HG03095 (cell line): ENCODE data around the gene IFNLR1.
A peak's percentile ranks its signal among the peaks of the same experiment; 100 is the strongest.
"Not testable (repeated sequence)": the region's sequence is repeated elsewhere in the genome, so short reads cannot be mapped to it uniquely, and the experiment has no call there.

Experiments used
- ATAC-seq: cut with Tn5 transposase; IDR thresholded peaks from one replicate; pipeline ENCODE4 v1.9.1; 2021; ENCODE audit warnings: moderate library complexity; ENCODE audit not compliant: unreplicated experiment

IFNLR1 gene

DNA sequence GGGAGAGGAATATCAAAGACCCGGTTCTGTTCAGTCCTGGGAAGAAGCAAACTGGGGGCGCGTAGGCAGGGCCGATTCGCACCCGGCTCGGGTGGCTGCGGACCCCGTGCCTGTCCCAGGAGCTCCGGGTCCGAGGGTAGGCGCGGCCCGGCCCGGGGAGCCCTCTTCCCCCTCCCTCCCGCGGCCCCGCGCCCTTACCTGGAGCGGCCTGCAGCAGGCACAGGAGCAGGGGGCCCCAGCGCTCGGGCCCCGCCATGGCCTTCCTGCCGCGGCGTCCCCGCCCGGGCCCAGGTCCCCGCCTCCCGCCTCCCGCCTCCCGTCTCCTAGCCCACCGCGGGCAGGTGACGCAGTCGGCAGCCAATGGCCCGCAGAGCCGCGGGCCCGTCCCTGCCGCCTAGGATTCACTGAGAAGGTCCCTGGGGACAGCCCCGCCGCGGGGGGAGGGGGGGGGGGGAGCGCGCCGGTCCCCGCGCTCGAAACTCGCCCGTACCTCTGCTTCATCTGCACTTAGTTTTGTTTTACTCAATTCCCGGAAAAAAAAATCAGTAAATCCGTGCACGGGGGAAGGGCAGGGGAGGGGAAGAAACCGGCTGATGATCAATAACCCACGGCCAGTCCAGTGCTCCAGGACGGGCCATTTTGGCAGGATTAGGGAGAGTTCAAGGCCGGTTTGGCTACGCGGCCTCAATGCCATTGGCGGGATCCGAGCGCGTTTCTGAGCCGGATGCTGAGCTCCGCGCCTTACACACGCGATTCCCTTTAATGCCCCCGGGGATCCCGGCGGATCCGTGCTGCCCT, at the start of gene IFNLR1:
TSS of gene IFNLR1 (minus strand) at position 297 of the 798 bp plus-strand sequence. CDS start at position 256, 41 bp downstream.
- ATAC-seq, result no peak

DNA sequence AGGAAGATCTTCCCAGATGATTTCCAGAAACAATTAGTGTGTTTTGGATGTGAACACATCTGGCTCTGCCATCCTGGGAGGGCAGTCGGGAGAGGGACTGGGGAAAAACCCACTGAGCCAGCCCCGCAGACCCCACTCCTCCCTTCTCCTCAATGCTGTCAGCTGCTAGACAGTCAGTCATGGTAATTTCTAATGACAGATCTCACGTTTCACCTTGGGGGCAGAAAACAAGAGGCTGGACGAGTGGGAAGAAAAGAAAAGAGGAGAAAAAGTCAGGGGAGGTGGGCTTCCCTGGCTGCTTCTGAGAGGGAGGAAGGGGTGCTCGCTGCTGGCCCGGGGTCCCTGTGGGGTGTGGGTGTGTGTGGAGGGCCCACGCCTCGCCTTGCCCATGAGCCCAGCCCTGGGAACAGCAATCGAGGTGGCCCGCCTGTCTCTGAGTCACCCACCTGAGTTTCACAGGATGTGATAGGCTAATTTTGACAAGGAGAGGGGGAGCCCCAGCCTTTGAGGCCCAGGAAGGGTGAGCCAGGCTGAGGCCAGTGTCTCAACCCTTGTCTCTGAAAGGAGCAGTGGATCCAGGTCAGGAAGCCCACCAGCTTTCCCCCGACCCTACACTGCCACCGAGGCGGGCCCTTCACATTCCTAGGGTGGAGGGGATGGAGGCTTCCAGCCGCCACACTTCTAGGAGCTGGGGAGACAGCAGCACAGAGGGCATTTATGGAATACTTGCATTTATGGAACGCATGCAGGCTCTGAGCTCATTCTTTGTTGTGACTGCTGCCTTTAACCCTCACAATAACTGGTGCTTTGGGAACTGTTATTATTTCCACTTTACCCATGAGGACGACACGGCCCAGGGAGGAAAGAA, 49.1 kb upstream of the IFNLR1 start:
- ATAC-seq, result no peak

DNA sequence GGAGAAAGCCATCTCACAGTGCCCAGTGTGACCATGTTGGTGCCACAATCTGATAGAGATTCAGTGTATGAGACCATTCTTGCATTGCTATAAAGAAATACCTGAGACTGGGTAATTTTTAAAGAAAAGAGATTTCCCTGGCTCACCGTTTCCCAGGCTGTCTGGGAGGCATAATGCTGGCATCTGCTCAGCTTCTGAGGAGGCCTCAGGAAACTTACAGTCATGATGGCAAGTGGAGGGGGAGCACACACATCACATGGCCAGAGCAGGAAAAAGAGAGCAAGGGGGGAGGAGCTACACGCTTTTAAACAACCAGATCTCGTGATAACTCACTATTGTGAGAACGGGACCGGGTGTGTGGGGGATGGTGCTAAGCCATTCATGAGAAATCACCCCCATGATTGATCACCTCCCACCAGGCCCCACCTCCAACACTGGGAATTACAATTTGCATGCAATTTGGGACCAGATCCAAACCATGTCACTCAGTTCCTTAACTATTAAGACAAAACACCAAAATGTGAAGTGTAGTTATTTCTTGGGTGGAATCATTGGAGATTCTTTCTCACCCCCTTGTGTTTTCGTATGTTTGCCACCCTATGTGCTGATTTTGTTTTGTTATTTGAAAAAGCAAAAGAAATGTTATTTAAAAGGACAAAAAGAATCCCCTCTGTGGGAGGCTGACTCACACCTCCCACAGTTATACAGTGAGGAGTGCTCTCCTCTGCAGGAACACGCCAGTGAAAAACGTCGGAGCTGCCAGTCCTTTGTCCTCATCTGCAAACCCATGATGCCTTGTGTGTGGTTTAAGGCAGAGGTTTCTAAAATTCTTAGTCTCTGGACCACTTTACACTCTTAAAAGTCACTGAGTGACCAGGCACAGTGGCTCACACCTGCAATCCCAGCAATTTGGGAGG, 46.9 kb upstream of the IFNLR1 start:
- ATAC-seq, result no peak

DNA sequence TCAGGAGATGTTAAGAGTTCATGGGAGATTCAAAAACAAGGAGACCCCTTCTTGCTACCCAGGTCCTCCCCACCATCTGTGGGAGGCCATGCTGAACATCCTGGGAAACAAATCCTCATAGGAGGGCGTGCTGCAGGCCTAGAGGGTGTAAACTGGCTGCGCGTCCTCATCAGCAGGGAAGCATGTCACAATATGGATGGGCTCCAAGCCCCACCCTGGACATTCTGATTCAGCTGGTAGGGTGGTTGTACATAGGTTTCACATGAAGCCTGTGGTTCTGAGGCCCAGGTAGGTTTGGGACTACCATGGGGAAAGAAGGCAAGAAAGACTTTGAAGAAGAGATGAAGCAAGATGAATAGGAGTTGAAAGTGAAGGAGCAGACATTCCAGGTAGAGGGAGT, 44.6 kb upstream of the IFNLR1 start:
- no peak for ATAC-seq

DNA sequence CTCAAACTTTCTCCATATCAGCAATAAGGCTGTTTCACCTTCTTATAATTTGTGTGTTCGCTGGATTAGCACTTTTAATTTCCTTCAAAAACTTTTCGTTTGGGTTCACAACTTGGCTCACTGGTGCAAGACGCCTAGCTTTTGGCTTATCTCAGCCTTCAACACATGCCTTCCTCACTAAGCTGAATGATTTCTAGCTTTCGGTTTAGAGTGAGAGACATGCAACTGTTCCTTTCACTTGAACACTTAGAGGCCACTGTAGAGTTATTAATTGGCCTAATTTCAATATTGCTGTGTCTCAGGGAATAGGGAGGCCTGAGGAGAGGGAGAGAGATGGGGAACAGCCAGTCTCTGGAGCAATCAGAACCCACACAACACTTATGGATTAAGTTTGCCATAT, 41.2 kb upstream of the IFNLR1 start:
- ATAC-seq, result peak; percentile 72

DNA sequence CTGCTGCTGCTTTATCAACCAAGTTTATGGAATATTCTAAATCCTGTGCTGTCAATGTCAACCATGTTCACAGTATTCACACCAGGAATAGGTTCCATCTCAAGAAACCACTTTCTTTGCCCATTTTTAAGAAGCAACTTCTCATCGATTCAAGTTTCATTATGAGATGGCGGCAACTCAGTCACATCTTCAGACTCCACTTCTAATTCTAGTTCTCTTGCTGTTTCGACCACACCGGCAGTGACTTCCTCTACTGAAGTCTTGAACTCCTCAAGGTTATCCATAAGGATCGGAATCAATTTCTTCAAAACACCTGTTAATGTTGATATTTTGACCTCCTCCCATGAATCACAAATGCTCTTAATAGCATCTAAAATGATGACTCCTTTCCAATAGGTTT, 39.7 kb upstream of the IFNLR1 start:
- no peak for ATAC-seq

DNA sequence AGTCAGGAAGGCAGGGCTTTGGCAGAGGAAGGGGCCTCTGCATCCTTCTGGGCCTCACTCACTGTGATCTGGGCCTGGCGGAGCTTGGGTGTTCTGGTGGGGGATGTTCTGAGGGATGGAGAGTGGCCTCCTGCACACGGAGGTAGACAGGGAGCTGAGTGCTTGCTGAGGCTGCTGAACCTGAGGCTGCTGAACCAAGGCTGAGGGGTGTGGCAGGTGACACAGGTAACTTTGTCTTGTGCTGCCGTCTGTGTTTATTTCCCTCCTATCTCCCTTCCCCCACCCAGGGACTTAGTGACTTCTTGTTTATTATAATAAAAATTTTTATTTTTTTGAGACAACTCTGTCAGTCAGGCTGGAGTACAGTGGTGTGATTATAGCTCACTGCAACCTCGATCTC, 37.7 kb upstream of the IFNLR1 start:
- ATAC-seq, result no peak

DNA sequence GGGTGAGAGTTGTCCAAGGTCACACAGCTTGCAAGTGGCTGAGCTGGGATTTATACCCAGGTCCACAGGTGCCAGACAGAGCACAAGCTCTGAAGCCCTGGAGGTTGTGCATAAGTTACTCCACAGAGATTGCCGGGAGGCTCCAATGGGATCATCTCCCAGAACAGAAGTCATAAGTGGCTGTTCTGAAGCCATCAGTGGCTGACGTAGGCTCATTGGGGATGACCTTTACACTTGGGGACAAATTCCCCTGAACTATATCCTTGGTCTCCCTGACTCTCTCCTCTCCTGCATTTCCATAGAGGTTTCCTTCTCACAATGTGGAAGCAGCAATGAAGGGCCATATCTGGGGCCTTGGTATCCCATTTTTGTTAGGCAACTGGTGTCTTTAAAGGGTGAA, 37.0 kb upstream of the IFNLR1 start:
- ATAC-seq, result no peak

DNA sequence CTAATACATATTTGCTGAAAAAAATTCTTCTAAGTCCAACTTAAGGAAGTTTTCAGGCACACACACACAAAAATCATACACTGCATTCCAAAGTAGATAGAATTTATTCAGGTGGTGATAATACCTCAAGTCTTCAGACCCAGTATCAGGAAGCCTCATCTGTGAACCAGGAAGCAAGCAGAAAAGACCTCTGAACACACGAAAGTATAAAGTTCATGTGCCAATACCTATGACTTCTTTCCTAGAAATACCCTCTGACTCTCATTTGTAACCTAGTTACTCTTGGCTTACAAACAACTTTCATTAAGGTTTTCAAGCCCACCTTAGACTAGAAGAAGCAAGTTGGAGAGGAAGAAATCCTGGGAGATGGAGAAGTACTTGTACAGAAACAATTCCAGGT, 35.7 kb upstream of the IFNLR1 start:
- no peak for ATAC-seq

DNA sequence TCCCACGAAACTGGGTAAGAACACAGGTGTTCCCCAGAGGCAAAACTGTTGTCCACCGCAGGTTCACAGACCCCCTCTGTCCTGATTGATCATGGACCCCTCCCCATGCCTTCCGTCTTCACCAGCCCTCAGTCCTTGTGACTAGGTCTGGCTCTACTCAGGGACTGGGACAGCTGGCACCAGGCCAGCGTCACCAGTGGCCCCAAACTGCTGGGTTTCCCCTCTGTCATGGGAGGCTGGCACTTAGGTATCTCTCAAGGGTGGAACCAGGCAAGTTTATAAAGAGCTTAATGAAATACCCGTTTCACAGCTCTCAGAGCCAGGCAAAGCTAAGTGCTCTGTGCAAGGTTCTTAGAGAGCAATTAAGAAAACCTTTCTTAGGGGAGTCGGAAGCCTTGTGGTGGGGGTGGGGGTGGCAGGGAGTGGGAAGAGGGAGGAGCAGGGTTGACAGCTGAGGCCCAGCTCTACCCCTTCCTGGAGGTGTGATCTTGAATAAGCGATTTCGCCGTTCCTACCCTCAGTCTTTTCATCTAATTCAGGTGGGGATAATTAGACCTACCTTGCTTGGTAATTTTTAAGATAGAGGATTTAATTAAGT, 35.0 kb upstream of the IFNLR1 start:
- no peak for ATAC-seq

DNA sequence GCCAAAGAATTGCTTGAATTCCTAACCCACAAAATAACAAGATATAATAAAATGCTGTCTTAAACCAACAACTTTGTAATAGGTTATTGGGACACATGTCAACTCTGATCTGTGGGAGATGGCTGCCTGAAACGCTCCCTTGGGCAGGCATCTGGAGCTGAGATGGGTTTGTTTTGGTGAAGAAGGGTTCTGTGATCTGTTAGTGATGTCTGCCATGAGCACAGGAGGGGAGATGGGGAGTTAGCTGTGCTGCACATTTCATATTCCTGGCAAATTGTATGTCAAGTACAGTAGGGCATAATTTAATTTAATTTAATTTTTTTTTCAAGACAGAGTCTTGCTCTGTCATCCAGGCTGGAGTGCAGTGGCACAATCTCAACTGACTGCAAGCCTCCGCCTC, 34.2 kb upstream of the IFNLR1 start:
- ATAC-seq, result no peak

DNA sequence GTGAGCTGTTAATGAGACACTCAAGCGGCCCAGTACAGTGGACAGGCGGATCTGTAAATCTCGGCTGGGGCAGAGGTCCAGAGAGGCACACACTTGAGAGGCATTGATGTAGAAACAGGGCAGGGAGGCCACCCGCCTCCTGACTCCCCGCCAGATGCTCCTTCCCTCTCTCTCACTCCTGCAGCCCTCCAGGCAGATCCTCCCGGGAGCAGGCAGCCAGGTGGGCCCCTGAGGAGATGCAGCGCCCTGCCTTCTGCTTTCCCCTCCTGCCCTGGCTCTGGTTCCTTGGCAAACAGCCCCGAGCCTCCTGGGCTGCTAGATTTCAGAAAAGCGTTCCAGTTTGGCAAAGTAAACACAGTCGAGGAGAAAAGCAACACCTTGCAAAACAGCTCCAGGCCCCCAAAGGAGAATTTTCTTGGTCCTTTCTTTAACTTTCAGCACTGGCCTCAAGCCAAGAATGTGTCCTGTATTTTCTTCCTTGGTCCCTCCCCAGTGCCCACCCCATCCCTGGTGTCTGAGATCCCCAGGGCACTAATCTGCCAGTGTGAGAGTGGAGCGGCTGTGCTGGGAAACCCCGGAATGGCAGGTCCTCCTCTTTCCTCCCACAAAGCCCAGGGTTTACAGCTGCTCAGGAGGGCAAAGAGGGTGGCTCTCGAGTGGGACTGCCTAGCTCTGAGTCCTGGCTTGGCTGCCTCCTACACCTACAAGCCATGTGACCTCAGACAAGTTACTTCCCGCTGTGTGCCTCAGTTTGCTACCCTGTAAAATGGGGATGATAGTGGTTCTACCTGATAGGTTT, 29.4 kb upstream of the IFNLR1 start:
- ATAC-seq, result no peak

DNA sequence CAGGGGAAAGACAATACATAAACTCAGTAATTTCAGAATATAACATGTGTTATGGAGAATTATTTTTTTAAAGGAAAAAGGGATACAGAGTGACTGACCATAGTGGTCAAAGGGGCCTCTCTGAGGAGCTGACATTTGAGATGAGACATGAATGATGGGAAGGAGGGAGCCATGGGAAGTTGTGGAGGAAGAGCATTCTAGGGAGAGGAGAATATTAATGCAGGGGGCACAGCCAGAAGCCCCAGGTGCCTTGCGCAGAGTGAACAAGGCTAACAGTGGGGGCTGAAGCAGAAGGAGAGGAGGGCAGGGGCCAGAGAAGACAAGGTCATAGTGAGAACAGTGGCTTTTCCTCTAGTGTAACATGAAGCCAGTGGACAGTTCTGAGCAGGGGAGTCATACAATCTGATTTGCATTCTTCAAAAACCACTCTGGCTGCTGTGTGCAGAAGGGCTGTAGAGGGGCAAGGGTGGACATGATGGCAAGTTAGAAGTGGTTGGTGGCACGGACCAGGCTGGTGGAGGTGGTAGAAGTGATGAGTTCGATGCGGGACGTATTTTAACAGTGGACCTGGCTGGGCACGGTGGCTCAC, 28.2 kb upstream of the IFNLR1 start:
- ATAC-seq, result no peak

DNA sequence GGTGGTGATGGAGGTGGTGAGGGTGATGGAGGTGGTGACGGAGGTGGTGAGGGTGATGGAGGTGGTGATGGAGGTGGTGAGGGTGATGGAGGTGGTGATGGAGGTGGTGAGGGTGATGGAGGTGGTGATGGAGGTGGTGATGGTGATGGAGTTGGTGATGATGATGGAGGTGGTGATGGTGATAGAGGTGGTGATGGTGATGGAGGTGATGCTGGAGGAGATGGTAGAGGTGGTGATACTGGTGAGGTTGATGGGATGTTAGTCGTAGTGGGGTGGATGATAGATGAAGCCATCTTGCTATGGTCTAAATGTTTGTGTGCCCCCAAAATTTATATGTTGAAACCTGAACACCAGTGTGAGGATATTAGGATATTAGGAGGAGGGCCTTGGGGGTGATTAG, 25.3 kb upstream of the IFNLR1 start:
- no peak for ATAC-seq

DNA sequence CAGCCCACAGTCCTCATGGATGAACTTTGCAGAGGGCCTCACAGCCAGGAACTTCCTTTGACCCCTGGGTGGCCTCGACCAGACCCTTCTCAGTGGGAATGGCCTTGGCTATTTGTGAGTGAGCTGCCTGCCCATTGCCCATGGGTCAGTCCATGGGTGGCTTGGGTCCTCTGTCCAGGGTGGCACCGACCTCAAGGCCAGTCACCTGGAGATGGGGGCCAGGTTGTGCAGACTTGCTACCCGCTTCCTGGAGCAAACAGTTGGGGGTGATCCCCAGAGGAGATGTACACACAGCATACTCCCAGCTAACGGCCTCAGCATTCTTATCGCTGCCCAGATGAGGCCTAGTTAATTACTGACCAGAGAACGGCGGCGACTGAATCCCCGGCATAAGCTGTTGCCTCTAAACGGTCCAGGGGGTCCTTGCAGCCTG, 23.1 kb upstream of the IFNLR1 start:
- ATAC-seq, result no peak

DNA sequence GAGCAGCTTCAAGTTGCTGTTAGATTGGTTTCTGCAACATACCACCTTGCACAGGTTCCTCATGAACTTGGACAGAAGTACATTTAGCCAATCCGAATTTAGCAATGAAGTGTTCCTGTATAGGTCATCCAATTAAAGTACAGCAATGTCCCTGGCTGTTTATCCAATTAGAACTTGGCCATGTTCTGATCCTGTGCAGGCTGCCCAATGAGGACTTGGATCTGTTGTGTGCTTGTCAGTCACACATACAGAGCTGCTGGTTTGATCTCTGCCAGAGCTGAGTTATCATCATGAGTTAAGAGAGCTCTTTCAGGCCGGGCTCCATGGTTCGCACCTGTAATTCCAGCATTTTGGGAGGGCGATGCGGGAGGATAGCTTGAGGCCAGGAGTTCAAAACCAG, 22.0 kb upstream of the IFNLR1 start:
- no peak for ATAC-seq

DNA sequence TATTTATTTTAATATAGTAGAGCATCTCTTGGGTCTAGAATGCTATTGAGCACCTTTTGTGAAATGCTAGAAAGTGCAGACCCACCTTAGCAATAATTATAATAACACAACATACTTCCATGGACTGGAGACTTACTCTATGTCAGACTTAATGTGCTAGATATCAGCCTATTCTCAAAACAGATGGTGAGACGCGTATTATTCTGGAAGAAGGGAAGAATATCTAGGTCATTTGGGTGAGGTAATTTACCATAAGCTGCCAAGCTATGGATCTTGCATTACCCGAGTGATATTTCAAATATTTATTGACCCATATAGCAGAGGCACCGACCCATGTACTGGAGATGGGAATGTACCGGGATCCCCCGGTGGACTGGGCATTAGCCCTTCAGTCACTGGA, 20.6 kb upstream of the IFNLR1 start:
- no peak for ATAC-seq

DNA sequence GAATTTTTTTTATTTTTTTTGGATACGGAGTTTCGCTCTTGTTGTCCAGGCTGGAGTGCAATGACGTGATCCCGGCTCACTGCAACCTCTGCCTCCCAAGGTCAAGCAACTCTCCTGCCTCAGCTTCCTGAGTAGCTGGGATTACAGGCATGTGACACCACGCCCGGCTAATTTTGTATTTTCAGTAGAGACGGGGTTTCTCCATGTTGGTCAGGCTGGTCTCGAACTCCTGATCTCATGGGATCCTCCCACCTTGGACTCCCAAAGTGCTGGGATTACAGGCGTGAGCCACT, 20.3 kb upstream of the IFNLR1 start:
- ATAC-seq, result not testable (repeated sequence)

DNA sequence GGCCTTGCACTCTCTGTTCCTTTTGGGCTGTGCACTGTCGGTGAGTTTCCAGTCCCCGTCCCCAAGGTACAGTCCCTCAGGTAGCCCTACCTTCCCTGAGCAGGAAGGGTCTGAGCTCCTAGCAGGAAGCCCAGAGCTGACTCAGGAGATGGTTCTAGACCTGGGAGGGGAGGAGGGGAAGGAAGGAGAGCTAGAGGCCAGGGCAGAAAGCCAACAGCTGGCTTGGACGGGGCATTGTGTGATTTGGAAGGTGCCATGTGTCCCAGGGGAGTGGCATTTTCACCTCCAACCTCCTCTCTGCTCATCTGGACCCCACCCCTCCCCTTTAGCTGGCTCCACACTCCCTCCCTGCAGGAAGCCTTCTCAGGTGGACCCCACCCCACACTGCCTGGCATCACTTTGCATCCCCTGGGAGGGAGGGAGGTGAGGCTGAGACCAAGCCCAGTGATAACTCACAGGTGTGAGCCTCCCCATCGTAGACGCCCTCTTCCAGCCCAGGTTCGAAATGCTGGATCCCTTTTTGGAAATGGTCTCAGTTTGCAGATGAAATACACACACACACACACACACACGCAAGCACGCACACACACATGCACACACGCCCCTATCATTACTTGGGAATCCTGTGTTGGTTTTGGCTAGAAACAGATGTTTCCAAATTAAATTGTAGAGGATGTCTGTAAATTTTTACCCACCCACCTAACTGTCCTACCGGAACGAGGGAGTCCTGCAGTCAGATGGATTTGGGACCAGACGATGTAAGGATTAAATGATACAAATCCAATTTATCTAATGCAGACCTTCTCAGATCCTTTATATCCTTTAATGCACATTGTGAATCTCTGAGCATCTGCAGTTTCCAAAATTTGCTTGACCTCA, 19.7 kb upstream of the IFNLR1 start:
- no peak for ATAC-seq
